Ovary (tissue), 9 donors: ENCODE measurements around the gene CADPS2. TPM values are rescaled to one million over a fixed set of nuclear protein-coding genes. Genes with fewer than 3 reads are reported as not detected.

ENCODE experiments used
- DNase-seq, 5 donors: peaks; one replicate each; pipeline ENCODE4 v3.0.0-alpha.2; 2019 to 2020
- H3K27ac ChIP-seq, 2 donors: fragments of 200-600 bp; one replicate each; pipeline versions ENCODE4 v1.5.1 to v1.8.0; 2019 to 2022
- H3K27me3 ChIP-seq: fragments of 200-600 bp; one replicate; pipeline ENCODE4 v1.8.0; 2022
- H3K36me3 ChIP-seq: fragments of 200-600 bp; sonication (generic); one replicate; pipeline ENCODE4 v1.5.1; 2019
- H3K4me1 ChIP-seq: one replicate; pipeline ENCODE4 v1.8.1; 2013; ENCODE audit warnings: mild to moderate bottlenecking, moderate library complexity; ENCODE audit not compliant: insufficient read depth
- H3K4me3 ChIP-seq: fragments of 200-600 bp; sonication (generic); one replicate; pipeline ENCODE4 v1.5.1; 2017
- H3K9me3 ChIP-seq, 2 donors: fragments of 200-600 bp in 1 of 2; sonication (generic) in 1 of 2; one replicate each; pipeline versions ENCODE4 v1.5.1 to v1.8.1; 2013 to 2019; ENCODE audit warnings: mild to moderate bottlenecking in 1 of 2, moderate library complexity in 1 of 2
- CTCF ChIP-seq, 3 donors: fragments of 450-650 bp in 2 of 3; fragments of 200-600 bp in 1 of 3; IDR thresholded peaks; one replicate each; pipeline versions ENCODE4 v1.5.1 to v1.8.0; 2016 to 2022; ENCODE audit warnings: antibody characterized with exemption in 3 of 3, mild to moderate bottlenecking in 1 of 3
- EP300 ChIP-seq: sonication (generic); formaldehyde crosslinking; IDR thresholded peaks from one replicate; pipeline ENCODE4 v1.6.1; 2017; ENCODE audit warnings: antibody characterized with exemption
- POLR2A ChIP-seq: fragments of 450-650 bp; IDR thresholded peaks from one replicate; pipeline ENCODE4 v1.6.1; 2017; ENCODE audit warnings: antibody characterized with exemption, mild to moderate bottlenecking, moderate library complexity
- WGBS, 3 donors: extraction: QIAGEN DNeasy Blood & Tissue Kit in 1 of 3; methylation state at CpG; one replicate each; pipeline versions ENCODE4 v1.1.5 to v1.1.7; 2013 to 2017; 5-methylcytosine and 5-hydroxymethylcytosine counted together
- intact Hi-C, 4 donors: fragments of 100-400 bp; cut with DNase I; formaldehyde crosslinking; loops; one replicate each; pipeline versions ENCODE4 v1.11.0 to v1.15.1; 2022 to 2023
- polyA plus RNA-seq, 2 donors: library from polyadenylated mRNA; stranded (reverse); fragments of 200-250 nt in 1 of 2; fragments of 350-450 nt in 1 of 2; fragmentation: Illumina TruSeq in 1 of 2; extraction: RNeasy Lipid Tissue Mini Kit (QIAGEN cat#74804) in 1 of 2; gene quantifications; one replicate each; pipeline ENCODE4 v1.2.3, GENCODE V29; 2013 to 2014
- total RNA-seq, 7 donors: library from RNA; depleted of rRNA in 2 of 7; stranded (reverse); fragments of >200 nt in 2 of 7; fragmentation: NEBNext Ultra II Directional in 3 of 7; extraction: Animal tissue kit (Norgen Biotek cat#: 25700) in 3 of 7; gene quantifications; one replicate each; pipeline versions ENCODE4 v1.1.0 to v1.2.4, GENCODE V29; 2016 to 2023
- donor health status: DM: no; HTN: no; CAD: no; lungs with moderate emphysema.
- donor health status: DM: no; HTN: no; CAD: no.
- donor health status: Bipolar disorder and iron deficiency.
- donor health status: DM: yes; HTN: yes; CAD: no.
- donor health status: DM: no; HTN: no; CAD: no.
- donor health status: DM: yes; HTN: yes; CAD: no.

CADPS2 gene
- total and polyA plus RNA-seq, 9 donors: 10.1 to 26.7 (median 16.6) TPM

GRCh38 chr7:122343601-122344302, 542.5 kb downstream of the CADPS2 start:
- H3K4me3 ChIP-seq: no peak overlapping the region
- TF ChIP-seq CTCF (IDR thresholded peaks at IDR 0.05) (no peak), POLR2A (no peak), EP300 (no peak)
- WGBS, 3 donors: 86 to 91% (median 87%) methylated on average over 7 of the region's 7 CpGs
- H3K36me3 ChIP-seq: no peaks in the 10 kb centered on the region
- no peak for DNase-seq
- H3K9me3 ChIP-seq: no peaks in the 10 kb centered on the region
- H3K4me1 ChIP-seq: no peaks in the 10 kb centered on the region
- intact Hi-C loops: no loop called here
- H3K27me3 ChIP-seq: no peaks in the 10 kb centered on the region
- H3K27ac ChIP-seq: no peak overlapping the region

- H3K36me3 ChIP-seq: no peaks in the 10 kb centered on the region
- DNase-seq: no peak
- no peak overlapping the region for H3K4me3 ChIP-seq
- no peaks in the 10 kb centered on the region for H3K9me3 ChIP-seq
- TF ChIP-seq CTCF (IDR thresholded peaks at IDR 0.05) (no peak), POLR2A (no peak), EP300 (no peak)
- no peaks in the 10 kb centered on the region for H3K4me1 ChIP-seq
- 96 to 100% (median 98%) methylated on average over 1 of the region's 1 CpG for WGBS, 3 donors
- intact Hi-C loops: no loop called here
- no peaks in the 10 kb centered on the region for H3K27me3 ChIP-seq
- no peak overlapping the region for H3K27ac ChIP-seq
Observed at GRCh38 chr7:122340427-122340826, 545.8 kb downstream of the CADPS2 start.

GRCh38 chr7:122339145-122339904, 546.9 kb downstream of the CADPS2 start:
- H3K9me3 ChIP-seq: no peaks in the 10 kb centered on the region
- H3K27ac ChIP-seq: no peak overlapping the region
- intact Hi-C loops: no loop called here
- WGBS, 3 donors: 90 to 94% (median 91%) methylated on average over 6 of the region's 6 CpGs
- no peaks in the 10 kb centered on the region for H3K27me3 ChIP-seq
- no peak for DNase-seq
- no peaks in the 10 kb centered on the region for H3K4me1 ChIP-seq
- no peak overlapping the region for H3K4me3 ChIP-seq
- TF ChIP-seq EP300 (no peak), CTCF (IDR thresholded peaks at IDR 0.05) (no peak), POLR2A (no peak)
- H3K36me3 ChIP-seq: no peaks in the 10 kb centered on the region

GRCh38 chr7:122337011-122337410, 549.2 kb downstream of the CADPS2 start:
- Histone ChIP-seq H3K27ac (no peak overlapping the region), H3K36me3 (no peaks in the 10 kb centered on the region), H3K4me3 (no peak overlapping the region), H3K9me3 (no peaks in the 10 kb centered on the region), H3K4me1 (no peaks in the 10 kb centered on the region), H3K27me3 (no peaks in the 10 kb centered on the region)
- 73 to 76% (median 74%) methylated on average over 2 of the region's 2 CpGs for WGBS, 3 donors
- intact Hi-C loops: no loop called here
- TF ChIP-seq CTCF (IDR thresholded peaks at IDR 0.05): no peak
- TF ChIP-seq EP300: no peak
- TF ChIP-seq POLR2A: no peak
- no peak for DNase-seq
